Fibroblast of lung (primary cell): Measurements from ENCODE around the gene LPP. TPM values are rescaled to one million over a fixed set of nuclear protein-coding genes. Genes with fewer than 3 reads are reported as not detected.

Experiments
- DNase-seq, 2 donors: peaks; one replicate each; pipeline versions ENCODE4 v3.0.0 to v3.0.0-alpha.2; 2010; ENCODE audit warnings: low read depth in 2 of 2
- H2AFZ ChIP-seq: 2 replicates; pipeline ENCODE4 v1.5.1; 2012; ENCODE audit warnings: low read length, control low read depth, inconsistent platforms
- H3K27ac ChIP-seq: 2 replicates; pipeline ENCODE4 v1.5.1; 2011; ENCODE audit warnings: low read length, control low read depth; ENCODE audit not compliant: insufficient read depth
- H3K27me3 ChIP-seq: 2 replicates; pipeline ENCODE4 v1.5.1; 2011; ENCODE audit warnings: mild to moderate bottlenecking, low read length; ENCODE audit not compliant: control insufficient read depth, insufficient read depth
- H3K36me3 ChIP-seq: 2 replicates; pipeline ENCODE4 v1.5.1; 2011; ENCODE audit warnings: low read length; ENCODE audit not compliant: control insufficient read depth, insufficient read depth
- H3K4me1 ChIP-seq: 2 replicates; pipeline ENCODE4 v1.5.1; 2011; ENCODE audit warnings: low read length; ENCODE audit not compliant: control insufficient read depth, insufficient read depth; ENCODE audit errors: extremely low read depth
- H3K4me2 ChIP-seq: 2 replicates; pipeline ENCODE4 v1.5.1; 2011; ENCODE audit warnings: low read length, control low read depth; ENCODE audit not compliant: insufficient read depth; ENCODE audit errors: extremely low read depth
- H3K4me3 ChIP-seq, 4 experiments: fragments of 200-600 bp in 1 of 4; sonication (generic) in 1 of 4; replicated peaks in 1 of 4; 2 replicates each; pipeline ENCODE4 v1.5.1; 2011 to 2016; ENCODE audit warnings: low read length in 4 of 4, low read depth in 3 of 4, mild to moderate bottlenecking in 3 of 4, control low read depth in 2 of 4, inconsistent platforms in 1 of 4, mixed read lengths in 1 of 4; ENCODE audit not compliant: insufficient read depth in 1 of 4; ENCODE audit errors: control extremely low read depth in 1 of 4
- H3K79me2 ChIP-seq: 2 replicates; pipeline ENCODE4 v1.5.1; 2012; ENCODE audit warnings: mild to moderate bottlenecking, low read length, inconsistent platforms; ENCODE audit not compliant: control insufficient read depth, insufficient read depth
- H3K9ac ChIP-seq: 2 replicates; pipeline ENCODE4 v1.5.1; 2011; ENCODE audit warnings: mild to moderate bottlenecking, low read length, control low read depth; ENCODE audit not compliant: insufficient read depth
- H3K9me3 ChIP-seq: 2 replicates; pipeline ENCODE4 v1.5.1; 2012; ENCODE audit warnings: low read depth, low read length; ENCODE audit not compliant: control insufficient read depth, insufficient read depth
- H4K20me1 ChIP-seq: 2 replicates; pipeline ENCODE4 v1.5.1; 2011; ENCODE audit warnings: low read length; ENCODE audit not compliant: control insufficient read depth, insufficient read depth; ENCODE audit errors: extremely low read depth
- EZH2 ChIP-seq: IDR thresholded peaks from 2 replicates; pipeline ENCODE4 v1.5.1; 2012; ENCODE audit warnings: low read length, control low read depth, mild to moderate bottlenecking; ENCODE audit errors: missing control alignments
- polyA plus RNA-seq, 2 donors: library from polyadenylated mRNA; depleted of rRNA in 1 of 2; stranded (reverse) in 1 of 2; unstranded in 1 of 2; fragments of >200 nt; gene quantifications; 2 replicates each; pipeline ENCODE4 v1.2.1, GENCODE V29; 2011 to 2012; ENCODE audit warnings: missing spikeins in 1 of 2
- total RNA-seq: library from RNA; depleted of rRNA; stranded (reverse); fragments of >200 nt; gene quantifications from 2 replicates; pipeline ENCODE4 v1.2.1, GENCODE V29; 2014
- TF ChIP-seq, protein P1 (sequence below), 2 donors: IDR thresholded peaks in 1 of 2; conservative IDR thresholded peaks in 1 of 2; 1 replicate in 1 of 2; 2 replicates in 1 of 2; pipeline ENCODE4 v1.5.1; 2011 to 2012; ENCODE audit warnings: low read length in 2 of 2, control low read depth in 1 of 2, inconsistent platforms in 1 of 2, low read depth in 1 of 2, mild to moderate bottlenecking in 1 of 2

LPP gene
- total and polyA plus RNA-seq, 2 donors (not counting 1 experiment from before 2014, with no cell fraction given), result 69.0 to 124 TPM

DNA sequence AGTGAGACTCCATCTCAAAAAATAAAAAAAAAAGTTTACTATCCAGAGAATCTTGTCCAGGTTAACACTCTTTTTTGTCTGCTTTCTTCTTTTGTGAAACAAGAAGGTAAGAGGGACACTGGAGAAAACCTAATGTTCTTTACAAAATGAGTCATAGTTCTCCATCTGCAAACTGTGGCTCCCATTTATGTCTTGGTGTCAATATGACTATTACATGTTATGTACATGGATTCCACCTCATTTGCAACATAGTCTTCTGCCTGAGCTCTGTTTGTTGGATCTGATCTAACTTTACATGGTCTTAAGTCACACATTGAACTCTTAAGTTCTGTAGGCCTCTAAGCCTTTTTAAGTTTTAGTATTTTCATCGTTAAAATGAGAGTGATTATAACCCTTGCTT lies 596.7 kb downstream of the LPP start:
- Histone ChIP-seq H3K9me3 (no peaks in the 10 kb centered on the region), H3K4me1 (no peaks in the 10 kb centered on the region), H3K9ac (no peak overlapping the region), H3K36me3 (no peaks in the 10 kb centered on the region), H2AFZ (no peak overlapping the region), H4K20me1 (no peaks in the 10 kb centered on the region), H3K27me3 (no peaks in the 10 kb centered on the region), H3K4me2 (no peak overlapping the region), H3K4me3 (no peak overlapping the region), H3K27ac (no peak overlapping the region), H3K79me2 (no peaks in the 10 kb centered on the region)
- TF ChIP-seq EZH2, result no peak
- TF ChIP-seq, protein P1, sequence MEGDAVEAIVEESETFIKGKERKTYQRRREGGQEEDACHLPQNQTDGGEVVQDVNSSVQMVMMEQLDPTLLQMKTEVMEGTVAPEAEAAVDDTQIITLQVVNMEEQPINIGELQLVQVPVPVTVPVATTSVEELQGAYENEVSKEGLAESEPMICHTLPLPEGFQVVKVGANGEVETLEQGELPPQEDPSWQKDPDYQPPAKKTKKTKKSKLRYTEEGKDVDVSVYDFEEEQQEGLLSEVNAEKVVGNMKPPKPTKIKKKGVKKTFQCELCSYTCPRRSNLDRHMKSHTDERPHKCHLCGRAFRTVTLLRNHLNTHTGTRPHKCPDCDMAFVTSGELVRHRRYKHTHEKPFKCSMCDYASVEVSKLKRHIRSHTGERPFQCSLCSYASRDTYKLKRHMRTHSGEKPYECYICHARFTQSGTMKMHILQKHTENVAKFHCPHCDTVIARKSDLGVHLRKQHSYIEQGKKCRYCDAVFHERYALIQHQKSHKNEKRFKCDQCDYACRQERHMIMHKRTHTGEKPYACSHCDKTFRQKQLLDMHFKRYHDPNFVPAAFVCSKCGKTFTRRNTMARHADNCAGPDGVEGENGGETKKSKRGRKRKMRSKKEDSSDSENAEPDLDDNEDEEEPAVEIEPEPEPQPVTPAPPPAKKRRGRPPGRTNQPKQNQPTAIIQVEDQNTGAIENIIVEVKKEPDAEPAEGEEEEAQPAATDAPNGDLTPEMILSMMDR (conservative IDR thresholded peaks at IDR 0.05 in 1 of 2, IDR thresholded peaks at IDR 0.05 in 1 of 2; ENCODE audit: low read depth in 1 of 2, low read length in 2 of 2), result no peak
- no peak for DNase-seq

DNA sequence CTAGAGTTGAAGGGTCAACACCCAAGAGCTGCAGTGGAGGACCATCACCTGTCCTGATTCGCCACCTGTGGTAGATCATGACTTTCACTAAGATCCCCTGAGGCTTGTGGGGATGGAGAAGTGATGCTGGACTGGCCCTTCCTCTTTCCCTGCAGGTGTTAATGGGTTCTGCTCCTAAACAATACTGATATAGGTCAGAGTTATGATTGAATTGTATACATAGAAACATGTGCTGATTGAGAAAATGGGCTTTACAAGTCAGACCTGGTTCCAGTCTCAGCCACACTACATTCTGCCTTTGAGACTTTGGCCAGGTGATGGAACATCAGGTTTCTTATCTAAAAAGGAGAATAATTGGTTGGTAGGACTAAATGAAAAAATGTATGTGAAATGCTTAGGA lies 598.9 kb downstream of the LPP start:
- H3K27me3 ChIP-seq, result no peaks in the 10 kb centered on the region
- no peaks in the 10 kb centered on the region for H3K79me2 ChIP-seq
- no peak overlapping the region for H3K4me2 ChIP-seq
- H2AFZ ChIP-seq, result no peak overlapping the region
- H3K4me3 ChIP-seq, result no peak overlapping the region
- no peaks in the 10 kb centered on the region for H3K36me3 ChIP-seq
- H3K27ac ChIP-seq, result no peak overlapping the region
- no peaks in the 10 kb centered on the region for H3K4me1 ChIP-seq
- H3K9me3 ChIP-seq, result no peaks in the 10 kb centered on the region
- TF ChIP-seq, protein P1 (conservative IDR thresholded peaks at IDR 0.05 in 1 of 2, IDR thresholded peaks at IDR 0.05 in 1 of 2; ENCODE audit: low read depth in 1 of 2, low read length in 2 of 2), result no peak
- TF ChIP-seq EZH2, result no peak
- H4K20me1 ChIP-seq, result no peaks in the 10 kb centered on the region
- DNase-seq, result no peak
- H3K9ac ChIP-seq, result no peak overlapping the region

DNA sequence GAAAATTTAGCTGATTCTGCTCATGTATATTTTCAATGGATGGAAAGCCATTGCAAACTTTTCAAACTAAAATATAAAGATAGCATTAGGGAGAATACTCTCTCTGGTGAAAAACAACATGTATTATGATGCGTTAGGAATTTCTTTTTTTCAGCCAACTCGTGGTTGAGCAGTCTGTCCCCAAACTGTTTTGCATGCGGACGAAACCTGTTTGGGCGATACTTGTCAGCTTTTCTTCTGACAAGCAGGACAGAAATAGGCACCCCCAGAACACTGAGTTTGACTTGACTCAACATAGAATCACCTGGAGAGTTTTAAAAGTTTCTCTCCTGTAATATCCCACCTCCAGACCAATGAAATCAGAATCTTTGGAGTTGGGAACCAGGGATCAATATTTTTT lies 600.3 kb downstream of the LPP start:
- Histone ChIP-seq H3K27ac (no peak overlapping the region), H3K4me2 (no peak overlapping the region), H3K9me3 (no peaks in the 10 kb centered on the region), H3K36me3 (no peaks in the 10 kb centered on the region), H3K4me3 (no peak overlapping the region), H3K9ac (no peak overlapping the region), H3K79me2 (no peaks in the 10 kb centered on the region), H3K27me3 (no peaks in the 10 kb centered on the region), H4K20me1 (no peaks in the 10 kb centered on the region), H3K4me1 (no peaks in the 10 kb centered on the region), H2AFZ (no peak overlapping the region)
- no peak for TF ChIP-seq EZH2
- TF ChIP-seq, protein P1 (conservative IDR thresholded peaks at IDR 0.05 in 1 of 2, IDR thresholded peaks at IDR 0.05 in 1 of 2; ENCODE audit: low read depth in 1 of 2, low read length in 2 of 2), result no peak
- DNase-seq, result no peak
